Liver (tissue), 9 donors: ENCODE data around the gene AGPAT3. TPM values are rescaled to one million over a fixed set of nuclear protein-coding genes. Genes with fewer than 3 reads are reported as not detected.

ENCODE experiments used
- DNase-seq: peaks from one replicate; pipeline ENCODE4 v3.0.0-alpha.2; 2017; ENCODE audit warnings: low spot score
- H3K27ac ChIP-seq, 2 donors: one replicate each; pipeline ENCODE4 v1.7.0; 2013; ENCODE audit warnings: inconsistent platforms in 2 of 2, low read length in 2 of 2, control low read depth in 1 of 2, low read depth in 1 of 2, mild to moderate bottlenecking in 1 of 2
- H3K27me3 ChIP-seq, 4 donors: one replicate each; pipeline versions ENCODE4 v1.6.1 to v1.7.0; 2013; ENCODE audit warnings: low read length in 3 of 4, inconsistent platforms in 1 of 4, mild to moderate bottlenecking in 1 of 4, moderate library complexity in 1 of 4; ENCODE audit not compliant: control insufficient read depth in 4 of 4, insufficient read depth in 4 of 4
- H3K36me3 ChIP-seq, 4 donors: one replicate each; pipeline versions ENCODE4 v1.6.1 to v1.7.0; 2013; ENCODE audit warnings: low read length in 3 of 4, mild to moderate bottlenecking in 3 of 4, low read depth in 1 of 4, moderate library complexity in 1 of 4; ENCODE audit not compliant: control insufficient read depth in 4 of 4, insufficient read depth in 3 of 4
- H3K4me1 ChIP-seq, 4 donors: one replicate each; pipeline versions ENCODE4 v1.6.1 to v1.7.0; 2013; ENCODE audit warnings: low read length in 3 of 4, mild to moderate bottlenecking in 3 of 4, moderate library complexity in 1 of 4; ENCODE audit not compliant: control insufficient read depth in 4 of 4, insufficient read depth in 4 of 4
- H3K4me3 ChIP-seq, 3 donors: one replicate each; pipeline versions ENCODE4 v1.6.1 to v1.7.0; 2013; ENCODE audit warnings: low read length in 3 of 3, control low read depth in 1 of 3, low read depth in 1 of 3, mild to moderate bottlenecking in 1 of 3
- H3K9ac ChIP-seq, 2 donors: one replicate each; pipeline ENCODE4 v1.7.0; 2013; ENCODE audit warnings: low read length in 2 of 2, mild to moderate bottlenecking in 2 of 2, moderate library complexity in 2 of 2, control low read depth in 1 of 2, low read depth in 1 of 2
- H3K9me3 ChIP-seq, 4 donors: one replicate each; pipeline versions ENCODE4 v1.6.1 to v1.7.0; 2013; ENCODE audit warnings: low read length in 3 of 4; ENCODE audit not compliant: control insufficient read depth in 4 of 4
- ATF3 ChIP-seq: IDR thresholded peaks from 2 replicates; pipeline ENCODE4 v1.6.1; 2016; ENCODE audit warnings: antibody characterized with exemption
- EGR1 ChIP-seq, 2 donors: IDR thresholded peaks; 2 replicates each; pipeline ENCODE4 v1.6.1; 2016 to 2018; ENCODE audit warnings: antibody characterized with exemption in 2 of 2, low read depth in 2 of 2
- JUND ChIP-seq, 2 donors: IDR thresholded peaks; 2 replicates each; pipeline ENCODE4 v1.6.1; 2016; ENCODE audit warnings: antibody characterized with exemption in 2 of 2
- MAX ChIP-seq: IDR thresholded peaks from 2 replicates; pipeline ENCODE4 v1.6.1; 2016; ENCODE audit warnings: antibody characterized with exemption
- NR2F2 ChIP-seq: IDR thresholded peaks from 2 replicates; pipeline ENCODE4 v1.6.1; 2016; ENCODE audit warnings: antibody characterized with exemption
- REST ChIP-seq: IDR thresholded peaks from 2 replicates; pipeline ENCODE4 v1.6.1; 2016; ENCODE audit warnings: antibody characterized with exemption, mild to moderate bottlenecking
- RXRA ChIP-seq, 2 donors: IDR thresholded peaks; 2 replicates each; pipeline ENCODE4 v1.6.1; 2017 to 2018; ENCODE audit warnings: antibody characterized with exemption in 2 of 2, mild to moderate bottlenecking in 1 of 2
- SP1 ChIP-seq: IDR thresholded peaks from 2 replicates; pipeline ENCODE4 v1.6.1; 2018; ENCODE audit warnings: antibody characterized with exemption, mild to moderate bottlenecking
- YY1 ChIP-seq: IDR thresholded peaks from 2 replicates; pipeline ENCODE4 v1.6.1; 2016; ENCODE audit warnings: antibody characterized with exemption, mild to moderate bottlenecking
- ZBTB33 ChIP-seq: IDR thresholded peaks from 2 replicates; pipeline ENCODE4 v1.6.1; 2016; ENCODE audit warnings: antibody characterized with exemption
- WGBS: extraction: QIAGEN DNeasy Blood & Tissue Kit; methylation state at CpG from one replicate; pipeline ENCODE4 v1.1.7; 2013; 5-methylcytosine and 5-hydroxymethylcytosine counted together
- polyA plus RNA-seq, 2 donors: library from polyadenylated mRNA; stranded (reverse) in 1 of 2; unstranded in 1 of 2; fragments of 200-250 nt in 1 of 2; fragments of >200 nt in 1 of 2; fragmentation: Nextera tagmentation in 1 of 2; extraction: Ambion mirVana in 1 of 2; gene quantifications; one replicate each; pipeline versions ENCODE4 v1.2.1 to v1.2.3, GENCODE V29; 2013 to 2015
- total RNA-seq, 2 donors: library from RNA; depleted of rRNA; stranded (reverse); fragments of >200 nt; gene quantifications; one replicate each; pipeline ENCODE4 v1.2.3, GENCODE V29; 2014
- donor health status: healthy.
- donor health status: healthy.
- donor health status: healthy.
- donor health status: healthy.
- donor health status: healthy.

Gene AGPAT3
- total and polyA plus RNA-seq, 4 donors = 32.3 to 148 (median 59.8) TPM

- Histone ChIP-seq H3K9me3 (no peaks in the 10 kb centered on the region), H3K9ac (no peak overlapping the region), H3K27ac (no peak overlapping the region), H3K4me3 (no peak overlapping the region), H3K27me3 (no peaks in the 10 kb centered on the region), H3K4me1 (no peaks in the 10 kb centered on the region), H3K36me3 (no peaks in the 10 kb centered on the region)
- no peak for DNase-seq
- no peak for TF ChIP-seq ATF3
- TF ChIP-seq ZBTB33 = no peak
- TF ChIP-seq RXRA (IDR thresholded peaks at IDR 0.05) = no peak
- no peak for TF ChIP-seq SP1
- no peak for TF ChIP-seq YY1
- no peak for TF ChIP-seq REST
- 96% methylated on average over 13 of the region's 13 CpGs for WGBS
These were observed 19.6 kb upstream of the AGPAT3 start for GRCh38 chr21:43845386-43845785.

GRCh38 chr21:43846430-43846829, 18.6 kb upstream of the AGPAT3 start:
- 95% methylated on average over 6 of the region's 6 CpGs for WGBS
- no peak for DNase-seq
- H3K27me3 ChIP-seq = no peaks in the 10 kb centered on the region
- TF ChIP-seq JUND (IDR thresholded peaks at IDR 0.05) (no peak), EGR1 (IDR thresholded peaks at IDR 0.05; ENCODE audit: low read depth in 2 of 2) (no peak), NR2F2 (no peak), MAX (no peak), ZBTB33 (no peak), RXRA (IDR thresholded peaks at IDR 0.05) (no peak)
- no peak overlapping the region for H3K4me3 ChIP-seq
- no peaks in the 10 kb centered on the region for H3K4me1 ChIP-seq
- no peak overlapping the region for H3K9ac ChIP-seq
- no peaks in the 10 kb centered on the region for H3K9me3 ChIP-seq
- no peak overlapping the region for H3K27ac ChIP-seq
- no peaks in the 10 kb centered on the region for H3K36me3 ChIP-seq
